Activated CD4-positive, alpha-beta T cell treated with anti-CD3 and anti-CD28 coated beads, Interleukin-2, amount 50 U/mL, for 4 hours (primary cell): ENCODE data around the gene KDM3B.
A peak's percentile ranks its signal among the peaks of the same experiment; 100 is the strongest.
"Not testable (repeated sequence)": the region's sequence is repeated elsewhere in the genome, so short reads cannot be mapped to it uniquely, and the experiment has no call there.

Source experiments
- DNase-seq, 2 experiments: peaks; one replicate each; pipeline ENCODE4 v3.0.0-alpha.2; 2020

KDM3B gene

DNA sequence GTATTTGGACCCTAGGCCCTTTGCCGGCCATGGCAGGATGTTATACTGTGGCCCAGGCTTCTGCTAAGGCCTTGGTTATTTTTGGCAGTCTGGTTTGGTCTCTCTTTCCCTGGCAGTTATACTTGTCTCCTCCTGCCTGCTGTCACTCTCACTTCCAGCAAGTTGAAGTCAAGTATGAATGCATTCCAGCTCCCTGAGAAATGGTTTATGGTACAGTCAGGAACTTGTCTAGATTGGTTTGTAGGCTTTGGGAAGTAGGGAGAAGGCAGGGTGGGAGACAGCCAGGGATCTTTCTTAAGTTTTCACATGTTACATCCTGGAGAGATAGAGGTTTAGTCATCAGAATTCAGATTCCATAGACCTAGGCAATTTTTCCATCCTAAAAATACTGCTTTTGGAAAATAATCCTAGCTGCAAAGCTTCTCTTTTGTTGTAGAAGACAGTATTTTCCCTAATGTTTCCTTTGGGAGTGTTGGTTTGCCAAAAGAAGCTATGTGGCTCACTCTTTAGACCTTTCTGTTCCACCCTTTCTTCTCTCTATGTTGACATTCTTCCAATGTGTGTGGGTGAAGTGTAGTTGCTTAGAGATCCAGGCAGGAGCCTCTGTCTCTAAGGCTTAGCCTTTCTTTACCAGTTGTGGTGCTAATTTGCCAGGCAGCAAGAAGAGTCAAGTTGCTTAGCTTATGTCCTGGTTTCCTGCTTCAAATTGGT, 2.5 kb upstream of the KDM3B start:
- no peak for DNase-seq

DNA sequence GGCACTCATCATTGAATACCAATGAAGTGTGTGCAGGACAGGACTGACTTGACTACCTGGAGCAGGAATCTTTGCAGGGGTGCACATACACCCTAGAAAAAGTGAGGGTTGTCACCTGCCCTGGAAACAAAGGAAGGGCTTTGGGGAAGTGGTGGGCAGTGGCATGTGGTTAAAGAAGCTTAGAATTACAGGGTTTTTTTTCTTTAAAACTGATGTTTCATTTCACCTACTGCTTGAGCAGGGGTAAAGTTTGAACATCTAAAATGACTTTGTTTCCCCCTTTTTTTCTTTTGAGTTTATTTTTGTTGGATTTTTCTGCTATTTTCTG, 2.0 kb upstream of the KDM3B start:
- no peak for DNase-seq

DNA sequence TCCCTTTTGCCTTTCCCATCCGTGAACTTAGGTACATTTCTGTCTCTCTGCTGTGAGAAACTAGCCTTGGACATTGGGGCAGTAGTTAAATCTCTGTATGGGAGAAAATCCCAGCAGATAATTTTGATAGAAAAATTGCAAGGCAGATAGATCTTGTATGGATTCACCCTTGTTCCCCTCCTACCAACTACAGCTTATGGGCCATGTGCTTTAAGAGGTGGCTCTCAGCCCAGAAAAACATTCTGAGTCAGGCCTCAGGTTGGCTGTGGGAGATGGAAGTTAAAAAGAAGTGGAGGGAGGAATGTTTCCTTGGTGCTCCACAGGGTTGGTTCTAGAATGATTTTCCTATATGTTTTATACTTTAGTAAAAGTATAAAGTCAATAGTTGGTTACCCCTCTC, 1.4 kb upstream of the KDM3B start:
- DNase-seq, result no peak

DNA sequence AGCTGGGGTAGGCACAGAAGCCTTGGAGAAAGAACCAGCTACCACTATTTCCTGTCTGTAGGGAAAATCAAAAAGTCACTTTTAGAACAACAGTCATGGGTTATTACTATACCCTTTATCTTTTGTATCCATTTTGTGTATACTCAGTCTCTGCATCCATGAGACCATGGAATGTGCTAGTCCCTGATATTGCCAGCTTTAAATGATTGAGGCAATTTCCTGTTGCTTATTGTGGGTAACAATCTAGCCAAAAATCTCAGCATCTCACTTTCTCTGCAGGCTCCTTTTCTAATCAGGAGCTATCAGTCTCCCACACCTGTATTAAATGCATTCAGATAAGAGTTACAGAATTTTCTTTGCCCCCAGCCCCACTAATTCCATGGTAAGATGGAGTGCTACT, 968 bp upstream of the KDM3B start:
- DNase-seq, result no peak

DNA sequence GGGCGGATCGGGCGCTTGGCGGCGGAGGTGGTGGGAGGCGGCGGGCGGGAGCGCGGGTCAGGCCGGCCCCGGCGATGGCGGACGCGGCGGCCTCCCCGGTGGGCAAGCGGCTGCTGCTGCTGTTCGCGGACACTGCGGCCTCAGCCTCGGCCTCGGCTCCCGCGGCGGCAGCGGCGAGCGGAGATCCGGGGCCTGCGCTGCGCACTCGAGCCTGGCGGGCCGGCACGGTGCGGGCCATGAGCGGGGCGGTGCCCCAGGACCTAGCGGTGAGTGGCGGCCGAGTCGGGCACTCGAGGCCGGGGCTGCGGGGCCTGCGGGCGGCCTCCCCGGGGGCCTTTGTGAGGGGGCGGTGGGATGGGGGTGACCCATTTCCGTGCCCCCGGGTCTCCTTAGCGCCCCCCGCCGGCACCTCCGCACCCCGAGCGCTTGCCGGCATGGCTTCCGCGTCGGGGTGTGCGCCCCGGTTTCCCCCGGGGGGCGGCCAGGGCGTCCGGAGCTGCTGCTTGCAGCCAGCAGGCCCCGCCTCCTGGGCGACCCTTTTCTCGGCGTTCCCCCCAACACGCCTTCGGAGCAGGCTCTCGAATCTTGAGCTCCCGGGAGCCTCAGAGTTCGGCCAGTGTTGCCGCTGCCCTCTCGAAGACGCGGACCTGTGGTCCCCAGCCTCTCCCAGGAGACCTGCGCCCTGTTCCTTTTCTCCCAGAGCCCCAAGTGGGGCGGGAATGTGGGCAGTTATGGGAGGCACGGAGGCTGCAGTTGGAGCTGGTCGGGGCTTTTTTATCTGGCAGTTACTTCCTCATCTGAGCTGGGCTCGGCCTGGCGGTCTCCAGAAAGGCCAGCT, 456 bp downstream of the KDM3B start:
- peak; percentile 59 to 64 for DNase-seq

DNA sequence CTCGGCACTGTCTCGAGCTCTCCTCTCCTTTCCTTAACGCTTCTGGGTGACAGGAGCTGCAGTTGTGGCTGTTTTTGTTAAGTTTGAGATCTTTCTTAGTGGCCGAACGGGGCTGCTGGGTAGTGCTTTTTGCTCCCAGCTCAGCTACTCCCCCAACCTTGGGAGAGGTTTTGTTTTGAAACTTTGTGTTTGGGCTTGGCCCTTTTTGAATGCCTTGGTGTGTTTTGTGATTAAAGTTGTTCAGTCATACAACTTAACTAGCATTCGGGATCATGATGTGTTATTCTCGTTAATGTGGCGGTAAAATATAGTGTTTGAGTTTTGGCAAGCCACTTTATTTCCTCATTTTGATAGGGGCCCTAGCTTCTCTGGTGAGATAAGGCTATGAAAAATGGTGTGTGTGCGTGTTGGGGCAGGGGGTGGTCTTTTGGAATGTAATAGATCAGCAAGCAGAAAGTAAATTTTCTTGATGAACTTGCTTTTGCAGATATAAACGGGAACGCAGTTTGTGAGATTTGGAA, 1.1 kb downstream of the KDM3B start:
- peak in 1 of 2 experiments; percentile 7 for DNase-seq

DNA sequence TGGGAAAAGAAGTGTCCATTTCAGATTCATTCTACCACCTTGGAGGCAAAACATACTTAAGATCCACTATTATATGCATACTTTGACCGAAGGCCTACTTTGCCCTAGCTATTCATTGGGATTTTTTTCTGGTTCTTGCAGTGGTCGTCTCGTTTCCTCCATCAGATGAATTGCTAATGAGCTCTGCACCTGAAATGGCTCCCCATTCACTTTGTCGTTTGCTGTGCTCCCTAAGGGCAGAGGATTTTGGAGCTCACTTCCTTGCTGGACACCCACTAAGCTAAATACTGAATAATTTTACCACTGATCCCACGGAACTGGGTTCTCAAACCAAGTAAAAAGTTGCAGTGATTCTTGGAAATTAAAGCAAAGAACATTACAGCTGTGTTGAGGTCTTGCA, 1.9 kb downstream of the KDM3B start:
- DNase-seq, result no peak

DNA sequence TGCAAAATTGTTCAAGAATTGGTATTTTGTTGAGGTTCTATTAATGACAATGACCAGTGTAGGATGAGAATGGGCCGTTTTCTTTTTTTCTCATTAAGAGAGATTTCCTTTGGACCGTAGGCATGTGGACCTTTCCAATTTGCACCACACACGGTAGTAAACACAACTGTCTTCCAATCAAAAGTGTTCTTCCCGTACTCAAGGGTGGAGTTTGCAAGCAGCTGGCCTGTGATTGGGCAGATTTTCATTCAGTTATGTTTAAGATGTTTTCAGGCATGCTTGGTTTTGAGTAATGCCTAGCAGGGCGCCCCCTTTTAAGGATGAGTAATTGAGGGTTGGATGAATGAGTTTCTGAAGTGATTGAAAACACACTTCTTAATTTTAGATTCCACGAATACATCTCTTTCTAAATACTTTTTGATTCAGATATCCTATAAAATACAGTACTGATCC, 2.5 kb downstream of the KDM3B start:
- DNase-seq, result peak; percentile 34 to 44

DNA sequence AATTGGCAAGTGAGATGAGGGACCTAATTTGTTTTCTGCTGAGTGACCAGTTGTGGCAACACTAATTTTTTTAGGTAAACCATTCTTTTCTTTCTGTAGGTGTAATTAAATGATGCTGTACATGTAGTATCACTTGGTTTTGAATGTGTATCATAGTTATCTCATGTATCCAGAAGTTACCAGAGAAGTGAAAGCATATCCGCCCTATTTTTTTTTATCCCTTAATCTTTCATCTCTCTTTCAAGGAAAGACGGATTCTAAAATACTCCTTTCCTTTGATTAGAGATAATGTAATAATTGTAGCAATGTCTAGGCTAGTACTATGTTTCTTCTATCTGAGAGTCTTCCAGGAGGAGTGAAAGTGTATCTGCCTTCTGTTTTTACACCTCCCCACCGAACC, 7.1 kb downstream of the KDM3B start:
- no peak for DNase-seq

DNA sequence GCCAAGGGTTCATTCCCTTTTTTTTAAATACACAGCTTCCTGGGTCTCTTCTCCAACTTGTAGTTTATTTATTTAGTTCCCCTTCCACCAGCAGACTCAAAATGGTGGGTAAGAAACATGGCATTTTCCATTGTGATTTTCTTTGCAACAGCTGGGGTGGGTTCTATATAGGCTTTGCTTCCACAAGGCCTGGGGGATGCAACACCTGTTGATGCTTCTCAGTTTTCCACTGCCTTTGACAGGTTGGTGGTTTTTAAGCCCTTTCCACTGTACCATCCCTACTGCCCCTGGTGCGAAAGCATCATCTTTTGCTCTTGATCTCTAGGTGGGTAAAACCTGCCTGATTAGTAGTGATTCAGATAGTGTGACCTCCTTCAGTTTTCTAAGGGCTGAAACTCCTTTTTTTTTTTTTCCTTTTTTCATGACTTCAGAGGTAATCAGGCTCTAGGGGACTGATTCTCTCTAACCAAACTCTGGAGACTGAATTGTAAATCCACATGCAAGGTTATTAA, 8.5 kb downstream of the KDM3B start:
- no peak for DNase-seq

DNA sequence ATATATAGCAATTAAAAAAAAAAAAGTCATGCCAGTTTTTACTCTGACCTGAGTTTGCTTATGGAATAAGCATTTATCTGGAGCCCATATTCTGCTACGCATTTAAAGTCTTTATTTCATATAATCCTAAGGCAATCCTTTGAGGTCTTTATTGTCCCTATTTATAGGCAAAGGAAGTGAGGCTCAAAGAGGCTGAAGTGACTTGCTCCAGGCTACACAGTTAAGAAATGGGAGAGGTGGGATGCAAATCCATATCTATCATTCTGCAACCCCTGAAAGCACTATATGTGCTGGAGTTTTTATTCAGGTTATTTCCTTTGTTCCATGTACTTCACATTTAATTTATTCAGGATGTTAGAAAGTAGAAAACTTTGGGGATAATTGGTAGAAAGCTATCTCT, 12.1 kb downstream of the KDM3B start:
- no peak for DNase-seq

DNA sequence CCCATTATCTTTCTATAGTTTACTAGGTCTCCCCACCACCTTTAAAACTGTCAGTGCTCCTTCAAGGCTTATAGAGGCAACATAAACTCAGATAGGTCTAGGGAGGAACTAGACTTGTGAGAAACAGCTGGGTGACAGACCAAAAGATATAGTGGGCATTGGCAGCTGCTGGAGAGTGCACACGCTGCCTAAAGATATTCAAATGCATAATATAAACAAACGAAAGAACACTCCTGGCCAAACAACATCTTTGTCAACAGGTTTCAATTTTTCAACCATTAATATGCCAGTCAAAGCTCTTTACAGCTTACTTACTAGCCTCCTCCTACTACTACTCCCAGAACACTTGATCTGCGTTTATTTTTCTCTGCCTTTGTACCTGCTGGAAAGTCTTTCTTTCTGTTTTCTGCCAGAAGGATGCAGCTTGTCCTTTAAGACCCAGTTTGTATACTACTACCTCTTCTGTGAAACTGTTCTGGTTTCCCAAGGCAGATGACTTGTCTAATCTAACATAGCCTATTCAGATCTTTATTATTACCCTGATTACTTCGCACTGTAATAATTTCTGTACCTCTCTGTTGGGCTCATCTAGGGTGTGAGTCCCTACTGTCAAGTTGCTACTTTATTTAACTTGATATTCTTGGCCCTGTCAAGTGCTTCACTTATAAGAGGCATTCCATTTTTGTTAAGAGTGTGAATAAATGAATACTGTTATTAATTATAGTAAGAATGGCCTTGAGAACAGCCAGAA, 14.3 kb downstream of the KDM3B start:
- no peak for DNase-seq

DNA sequence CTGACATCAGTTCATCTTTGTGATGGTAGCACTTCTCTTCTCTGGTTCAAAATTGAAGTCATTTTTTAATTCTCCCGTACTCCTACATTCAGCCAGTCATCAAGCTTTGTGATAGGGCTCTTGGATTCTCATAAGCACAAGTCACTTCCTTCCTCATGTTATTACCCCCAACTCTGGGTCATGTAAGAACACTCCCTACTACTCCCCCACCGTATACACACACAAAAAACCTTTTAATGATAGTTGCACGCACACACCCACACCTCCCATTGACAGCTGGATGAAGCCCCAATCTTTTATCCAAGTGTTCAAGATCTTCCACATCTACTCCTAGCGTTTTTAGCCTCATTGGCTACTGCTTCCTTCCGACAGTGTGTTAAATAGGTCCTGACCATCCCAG, 16.8 kb downstream of the KDM3B start:
- DNase-seq, result no peak

DNA sequence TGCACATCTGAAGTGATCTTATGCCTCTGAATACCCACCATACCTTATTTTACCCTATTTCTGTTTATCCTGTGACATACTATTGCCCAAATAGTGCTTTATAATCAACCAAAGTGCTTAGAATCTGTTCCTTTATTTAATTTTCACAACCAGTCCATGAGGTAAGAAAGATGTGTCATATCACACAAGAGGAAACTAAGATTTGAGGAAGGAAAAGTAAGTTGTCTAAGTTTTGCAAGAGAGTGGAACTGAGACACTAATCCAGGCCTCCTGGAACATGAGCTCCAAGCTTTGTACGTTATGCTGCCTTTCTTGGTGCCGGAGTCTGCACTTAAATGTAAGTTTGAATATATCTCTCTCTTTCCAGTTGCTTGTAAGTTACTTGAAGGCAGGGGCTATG, 17.2 kb downstream of the KDM3B start:
- no peak for DNase-seq

DNA sequence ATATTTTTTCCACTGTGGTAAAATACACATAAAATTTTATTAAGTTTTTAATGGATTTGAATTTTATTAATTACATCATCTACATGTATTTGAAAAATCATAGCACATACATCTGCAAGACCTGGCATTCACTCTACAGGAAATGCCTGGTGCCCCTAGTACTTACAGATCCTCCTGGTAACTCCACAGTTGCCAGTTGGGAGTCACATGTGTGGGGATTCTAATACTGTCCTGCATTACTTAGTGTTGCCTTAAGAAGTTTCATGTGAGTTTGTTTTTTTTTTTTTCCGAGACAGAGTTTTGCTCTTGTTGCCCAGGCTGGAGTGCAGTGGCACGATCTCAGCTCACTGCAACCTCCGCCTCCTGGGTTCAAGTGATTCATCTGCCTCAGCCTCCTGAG, 18.1 kb downstream of the KDM3B start:
- no peak for DNase-seq

DNA sequence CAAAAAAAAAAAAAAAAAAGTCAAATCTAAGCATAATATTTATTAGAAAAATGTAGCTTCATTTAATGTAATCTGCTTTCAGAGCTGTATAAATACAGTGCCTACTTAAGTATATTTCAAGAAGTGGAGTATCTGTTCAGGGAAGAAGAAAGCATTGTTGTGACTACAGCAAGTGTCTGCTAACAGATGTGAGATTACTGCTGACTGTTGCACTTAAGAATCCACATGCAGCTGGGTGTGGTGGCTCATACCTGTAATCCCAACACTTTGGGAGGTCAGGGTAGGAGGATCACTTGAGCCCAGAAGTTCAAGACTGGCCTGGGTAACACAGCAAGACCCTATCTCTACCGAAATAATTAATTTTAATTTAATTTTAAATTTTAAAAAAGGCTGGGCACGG, 19.0 kb downstream of the KDM3B start:
- no peak for DNase-seq

DNA sequence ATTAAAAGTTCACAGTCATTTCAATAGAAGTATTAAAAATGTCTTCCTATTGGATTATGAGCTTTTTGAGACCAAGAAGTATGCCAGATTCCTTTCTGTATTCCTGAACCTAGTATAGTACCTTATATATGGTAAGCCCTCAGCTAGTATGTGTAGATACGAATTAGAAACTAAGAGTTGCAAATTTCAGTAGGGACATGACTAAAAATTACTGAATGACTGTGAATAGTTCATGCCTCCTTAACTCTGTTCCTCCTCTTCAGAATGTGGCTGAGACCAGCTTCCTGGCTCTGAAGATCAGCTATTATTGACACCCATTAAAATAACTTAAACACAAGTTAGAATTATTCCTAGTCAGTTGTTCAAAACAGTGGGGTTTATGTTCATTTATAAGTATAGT, 19.7 kb downstream of the KDM3B start:
- no peak for DNase-seq

DNA sequence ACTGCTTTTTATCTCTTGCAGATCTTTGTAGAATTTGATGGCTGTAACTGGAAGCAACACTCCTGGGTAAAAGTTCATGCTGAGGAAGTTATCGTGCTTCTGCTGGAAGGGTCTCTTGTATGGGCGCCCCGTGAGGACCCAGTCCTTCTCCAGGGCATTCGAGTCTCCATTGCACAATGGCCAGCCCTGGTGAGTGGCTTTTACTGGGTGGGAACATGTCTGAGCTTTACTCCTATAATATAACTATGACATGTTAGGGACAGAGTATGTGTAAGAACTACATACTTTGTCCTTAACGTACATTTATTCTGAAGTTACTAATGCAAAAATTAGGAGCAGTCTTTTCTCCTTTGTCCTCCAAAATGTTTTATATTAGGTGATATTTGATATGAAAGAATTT, 20.2 kb downstream of the KDM3B start:
- DNase-seq, result no peak

DNA sequence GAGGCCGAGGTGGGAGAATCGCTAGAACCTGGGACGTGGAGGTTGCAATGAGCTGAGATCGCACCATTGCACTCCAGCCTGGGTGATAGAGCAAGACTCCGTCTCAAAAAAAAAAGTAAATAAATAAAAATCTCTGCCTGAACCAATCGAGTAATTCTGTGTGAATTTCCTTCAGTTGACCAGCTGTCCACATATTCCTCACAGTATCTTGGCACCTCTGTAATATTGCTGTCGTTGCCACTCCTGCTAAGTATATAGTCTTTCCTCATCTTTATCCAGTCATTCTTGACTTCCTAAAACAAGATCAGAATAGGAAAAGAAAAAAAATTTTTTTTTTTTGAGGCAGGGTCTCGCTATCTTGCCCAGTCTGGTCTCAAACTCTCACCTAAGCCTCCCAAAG, 29.9 kb downstream of the KDM3B start:
- no peak for DNase-seq

DNA sequence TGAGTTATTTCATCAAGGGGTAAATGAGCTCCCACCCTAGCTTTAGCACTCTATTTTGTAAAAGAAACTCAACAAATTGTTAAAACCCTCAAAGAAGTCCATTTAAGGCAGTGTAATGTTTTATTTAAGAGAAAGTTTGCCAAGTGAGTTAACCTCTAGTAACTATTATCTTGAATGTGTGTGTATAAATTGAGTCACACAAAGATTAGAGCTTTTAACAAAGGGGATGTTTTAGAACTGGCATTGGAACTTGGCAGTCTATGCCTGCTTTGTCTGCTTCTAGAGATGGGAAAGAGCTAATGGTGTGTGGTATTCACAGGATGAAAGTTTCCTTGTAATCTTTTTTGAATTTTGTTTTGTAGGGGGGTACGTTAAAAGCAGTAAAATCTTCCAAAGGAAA, 33.2 kb downstream of the KDM3B start:
- no peak for DNase-seq

DNA sequence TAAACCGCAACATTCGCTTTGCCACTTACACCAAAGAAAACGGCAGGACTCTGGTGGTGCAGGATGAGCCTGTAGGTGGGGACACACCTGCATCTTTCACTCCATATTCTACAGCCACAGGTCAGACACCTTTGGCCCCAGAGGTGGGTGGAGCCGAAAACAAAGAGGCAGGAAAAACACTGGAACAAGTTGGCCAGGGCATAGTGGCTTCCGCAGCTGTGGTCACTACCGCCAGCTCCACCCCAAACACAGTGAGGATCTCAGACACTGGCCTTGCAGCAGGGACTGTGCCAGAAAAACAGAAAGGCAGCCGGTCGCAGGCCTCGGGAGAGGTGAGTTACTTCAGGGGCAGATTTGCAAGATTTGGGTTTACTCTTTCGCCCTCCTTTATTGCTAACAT, 33.8 kb downstream of the KDM3B start:
- DNase-seq, result no peak

DNA sequence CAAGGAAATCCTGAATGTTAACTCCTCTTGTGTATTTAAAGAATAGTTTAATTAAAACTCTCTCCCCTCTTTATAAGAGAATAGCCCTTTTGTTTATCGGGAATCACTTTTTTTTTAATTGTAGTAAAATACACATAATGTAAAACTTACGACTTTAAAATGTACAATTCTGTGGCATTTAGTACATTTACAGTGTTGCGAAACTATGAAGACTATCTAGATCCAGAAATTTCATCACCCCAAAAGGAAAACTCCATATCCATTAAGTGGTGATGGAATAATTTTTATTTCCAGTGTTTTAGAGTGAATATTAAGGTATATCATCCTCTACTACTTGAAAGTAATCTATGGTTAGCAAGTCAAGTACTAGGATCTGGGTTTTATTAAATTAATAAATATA, 36.8 kb downstream of the KDM3B start:
- DNase-seq, result no peak

DNA sequence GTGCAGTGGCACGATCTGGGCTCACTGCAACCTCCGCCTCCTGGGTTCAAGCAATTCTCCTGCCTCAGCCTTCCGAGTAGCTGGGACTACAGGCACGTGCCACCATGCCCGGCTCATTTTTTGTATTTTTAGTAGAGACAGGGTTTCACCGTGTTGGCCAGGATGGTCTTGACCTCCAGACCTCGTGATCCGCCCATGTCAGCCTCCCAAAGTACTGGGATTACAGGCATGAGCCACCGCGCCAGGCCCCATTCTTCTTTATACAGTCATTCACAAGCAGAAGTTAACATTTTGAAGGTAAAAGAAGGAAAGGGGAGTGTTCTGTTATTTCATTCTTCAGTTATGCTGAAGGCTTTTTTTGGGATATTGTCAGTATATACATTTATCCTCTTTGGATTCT, 37.4 kb downstream of the KDM3B start:
- DNase-seq, result not testable (repeated sequence)
